ENCODE measurements around the gene PAMR1. TPM values are rescaled to one million over a fixed set of nuclear protein-coding genes. Genes with fewer than 3 reads are reported as not detected.
A peak's percentile ranks its signal among the peaks of the same experiment; 100 is the strongest.
"Not testable (repeated sequence)": the region's sequence is repeated elsewhere in the genome, so short reads cannot be mapped to it uniquely, and the experiment has no call there.

Gene PAMR1
- total RNA-seq, 1 experiment from 2014 or later = not detected

DNA sequence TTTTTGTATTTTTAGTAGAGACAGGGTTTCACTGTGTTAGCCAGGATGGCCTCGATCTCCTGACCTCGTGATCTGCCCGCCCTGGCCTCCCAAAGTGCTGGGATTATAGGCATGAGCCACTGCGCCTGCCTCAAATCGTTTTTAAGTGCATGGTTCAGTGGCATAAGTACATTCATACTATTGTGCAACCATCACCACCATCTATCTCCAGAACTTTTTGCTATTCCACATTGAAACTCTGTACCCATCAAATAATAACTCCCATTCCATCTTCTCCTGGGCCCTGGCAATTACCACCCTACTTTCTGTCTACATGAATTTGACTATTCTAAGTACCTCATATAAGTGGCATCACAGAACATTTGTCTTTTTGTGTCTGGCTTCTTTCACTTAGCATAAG, 3.3 kb downstream of the PAMR1 start:
- H3K36me3 ChIP-seq, H3K27me3 ChIP-seq, H3K9me3 ChIP-seq, H3K4me3 ChIP-seq, DNase-seq: not testable (repeated sequence)

GRCh38 chr11:35520376-35520775, 5.0 kb downstream of the PAMR1 start:
- H3K9me3 ChIP-seq = no peaks in the 10 kb centered on the region
- H3K4me3 ChIP-seq = no peak overlapping the region
- DNase-seq = no peak
- no peaks in the 10 kb centered on the region for H3K36me3 ChIP-seq
- H3K27me3 ChIP-seq = no peaks in the 10 kb centered on the region

DNA sequence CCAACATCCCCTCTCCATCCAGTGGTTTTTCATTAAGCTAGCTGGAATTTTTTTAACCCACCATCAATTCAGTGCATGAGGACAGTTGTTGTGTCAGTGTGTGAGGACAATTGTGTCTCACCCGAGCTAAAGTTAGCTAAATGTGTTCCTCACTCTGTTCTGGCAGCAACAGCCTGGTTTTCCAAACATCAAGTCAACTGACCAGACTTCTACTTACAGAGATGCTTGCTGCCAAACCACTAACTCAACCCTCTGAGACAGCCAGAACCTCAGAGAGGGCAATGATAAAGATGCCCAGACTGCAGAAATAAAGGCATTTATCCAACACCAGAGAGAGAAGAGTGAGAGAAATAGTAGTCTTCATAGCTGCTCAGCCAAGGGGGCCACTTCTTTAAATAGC, 6.7 kb downstream of the PAMR1 start:
- Histone ChIP-seq H3K36me3 (no peaks in the 10 kb centered on the region), H3K27me3 (no peaks in the 10 kb centered on the region), H3K4me3 (no peak overlapping the region), H3K9me3 (no peaks in the 10 kb centered on the region)
- peak; percentile 56 for DNase-seq

DNA sequence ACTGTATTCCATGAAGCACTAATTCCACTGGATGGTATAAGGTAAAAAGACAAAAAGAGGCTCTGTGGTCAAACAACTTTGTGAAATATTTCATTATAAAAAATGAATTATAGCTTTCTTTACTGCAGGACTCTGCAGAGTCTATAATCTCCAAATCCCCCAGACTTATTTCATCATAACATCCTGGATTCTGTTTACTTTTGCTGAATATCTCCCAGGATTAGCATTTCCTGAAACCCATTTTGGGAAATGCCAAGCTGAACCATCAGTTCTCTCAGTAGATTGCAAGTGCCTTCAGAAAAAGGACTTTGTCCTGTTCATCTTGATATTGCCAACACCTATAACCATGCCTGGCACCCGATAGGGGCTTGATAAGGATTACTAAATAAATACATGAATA, 7.9 kb downstream of the PAMR1 start:
- no peak overlapping the region for H3K4me3 ChIP-seq
- DNase-seq = no peak
- no peaks in the 10 kb centered on the region for H3K27me3 ChIP-seq
- no peaks in the 10 kb centered on the region for H3K36me3 ChIP-seq
- H3K9me3 ChIP-seq = no peaks in the 10 kb centered on the region

GRCh38 chr11:35516403-35516802, 9.0 kb downstream of the PAMR1 start:
- DNase-seq = no peak
- Histone ChIP-seq H3K36me3 (no peaks in the 10 kb centered on the region), H3K4me3 (no peak overlapping the region), H3K27me3 (no peaks in the 10 kb centered on the region), H3K9me3 (no peaks in the 10 kb centered on the region)

GRCh38 chr11:35515224-35515623, 10.2 kb downstream of the PAMR1 start:
- H3K9me3 ChIP-seq = no peaks in the 10 kb centered on the region
- DNase-seq = peak; percentile 82
- H3K4me3 ChIP-seq = no peak overlapping the region
- H3K27me3 ChIP-seq = no peaks in the 10 kb centered on the region
- no peaks in the 10 kb centered on the region for H3K36me3 ChIP-seq

DNA sequence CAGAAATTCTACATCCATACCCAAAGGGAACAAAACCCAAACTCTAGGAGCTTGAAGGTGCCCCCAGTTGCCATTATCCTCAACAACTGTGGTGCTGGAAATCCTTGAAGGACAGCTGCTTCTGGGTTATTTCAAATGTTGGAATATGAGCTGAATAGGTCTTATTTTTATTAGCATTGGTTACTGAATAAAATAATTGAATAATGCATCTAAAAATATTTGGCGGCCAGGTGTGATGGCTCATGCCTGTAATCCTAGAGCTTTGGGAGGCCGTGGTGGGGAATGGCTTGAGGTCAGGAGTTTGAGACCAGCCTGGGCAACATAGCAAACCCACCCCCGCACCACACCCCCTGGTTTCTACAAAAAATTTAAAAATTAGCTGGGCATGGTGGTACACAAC, 10.9 kb downstream of the PAMR1 start:
- Histone ChIP-seq H3K4me3 (no peak overlapping the region), H3K9me3 (no peaks in the 10 kb centered on the region; the same call in 1 of the 2 replicates), H3K36me3 (no peaks in the 10 kb centered on the region), H3K27me3 (no peaks in the 10 kb centered on the region)
- no peak for DNase-seq

DNA sequence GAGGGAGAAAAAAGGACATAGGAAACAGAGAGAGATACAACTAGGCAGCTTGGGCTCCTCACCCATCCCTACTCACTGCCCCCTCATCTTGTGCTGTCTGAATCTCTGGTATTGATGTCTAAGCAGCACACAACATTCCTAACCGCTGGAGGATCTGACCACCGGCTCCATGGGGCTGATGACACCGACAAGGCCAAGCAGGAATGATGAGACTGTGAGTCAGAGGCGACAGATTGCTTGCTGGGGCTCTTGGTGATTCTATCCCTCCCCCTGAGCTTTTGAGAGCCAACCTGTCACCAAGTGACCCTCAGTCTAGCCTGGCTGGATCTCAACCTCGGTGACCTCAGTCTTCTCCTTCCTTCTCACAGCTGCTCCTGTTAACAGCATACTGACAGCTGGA, 13.8 kb downstream of the PAMR1 start:
- no peaks in the 10 kb centered on the region for H3K27me3 ChIP-seq
- peak; percentile 82 for DNase-seq
- H3K36me3 ChIP-seq = no peaks in the 10 kb centered on the region
- H3K9me3 ChIP-seq = peaks cover 12% of the 10 kb centered on the region
- H3K4me3 ChIP-seq = no peak overlapping the region

DNA sequence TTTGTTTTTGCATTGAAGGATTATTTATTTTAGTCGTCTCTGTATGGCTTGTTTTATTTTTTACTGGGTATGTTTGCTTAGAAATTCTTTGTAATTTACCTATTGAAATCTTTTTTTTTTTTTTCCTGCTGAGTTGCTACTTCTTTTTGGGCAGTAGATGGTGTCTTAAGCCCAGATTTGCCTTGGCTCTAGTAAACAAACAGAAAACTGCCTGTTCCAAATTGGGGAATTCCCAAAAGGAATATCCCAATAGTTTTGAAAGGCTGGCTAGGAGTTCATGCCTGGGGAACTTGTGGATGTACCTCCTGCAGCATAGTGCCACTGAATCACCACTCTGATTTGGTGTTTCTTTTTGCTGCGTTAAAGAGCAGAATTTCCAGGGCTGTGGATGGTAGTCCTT, 17.7 kb downstream of the PAMR1 start:
- H3K4me3 ChIP-seq = no peak overlapping the region
- peaks cover 26% of the 10 kb centered on the region for H3K9me3 ChIP-seq
- no peaks in the 10 kb centered on the region for H3K27me3 ChIP-seq
- no peak for DNase-seq
- no peaks in the 10 kb centered on the region for H3K36me3 ChIP-seq

DNA sequence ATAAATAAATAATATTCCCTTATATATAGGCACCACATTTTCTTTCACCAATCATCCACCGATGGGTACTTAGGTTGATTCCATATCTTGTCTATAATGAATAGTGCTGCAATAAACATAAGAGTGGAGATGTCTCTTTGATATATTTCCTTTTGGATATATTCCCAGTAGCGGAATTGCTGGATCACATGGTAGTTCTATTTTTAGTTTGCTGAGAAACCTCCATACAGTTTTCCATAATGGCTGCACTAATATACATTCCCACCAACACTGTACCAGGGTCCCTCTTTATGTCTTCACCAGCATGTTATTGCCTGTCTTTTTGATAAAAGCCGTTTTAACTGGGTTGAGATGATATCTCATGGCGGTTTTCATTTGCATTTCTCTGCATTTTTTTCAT, 23.6 kb downstream of the PAMR1 start:
- peaks cover 15% of the 10 kb centered on the region for H3K9me3 ChIP-seq
- H3K27me3 ChIP-seq = no peaks in the 10 kb centered on the region
- DNase-seq = no peak
- no peak overlapping the region for H3K4me3 ChIP-seq
- H3K36me3 ChIP-seq = no peaks in the 10 kb centered on the region

DNA sequence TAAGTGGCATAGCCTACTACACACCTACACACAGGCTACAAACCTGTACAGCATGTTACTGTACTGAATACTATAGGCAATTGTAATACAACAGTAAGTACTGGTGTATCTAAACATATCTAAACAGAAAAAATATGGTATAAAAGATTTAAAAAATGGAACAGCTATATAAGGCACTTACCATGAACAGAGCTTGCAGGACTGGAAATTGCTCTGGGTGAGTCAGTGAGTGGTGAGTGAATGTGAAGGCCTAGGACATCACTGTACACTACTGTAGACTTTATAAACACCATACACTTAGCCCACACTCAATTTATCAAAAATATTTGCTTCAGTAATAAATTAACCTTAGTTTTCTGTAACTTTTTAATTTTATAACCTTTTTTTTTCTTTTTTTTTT, 24.7 kb downstream of the PAMR1 start:
- Histone ChIP-seq H3K9me3 (peaks cover 14% of the 10 kb centered on the region), H3K36me3 (no peaks in the 10 kb centered on the region), H3K27me3 (no peaks in the 10 kb centered on the region), H3K4me3 (no peak overlapping the region)
- DNase-seq = no peak

DNA sequence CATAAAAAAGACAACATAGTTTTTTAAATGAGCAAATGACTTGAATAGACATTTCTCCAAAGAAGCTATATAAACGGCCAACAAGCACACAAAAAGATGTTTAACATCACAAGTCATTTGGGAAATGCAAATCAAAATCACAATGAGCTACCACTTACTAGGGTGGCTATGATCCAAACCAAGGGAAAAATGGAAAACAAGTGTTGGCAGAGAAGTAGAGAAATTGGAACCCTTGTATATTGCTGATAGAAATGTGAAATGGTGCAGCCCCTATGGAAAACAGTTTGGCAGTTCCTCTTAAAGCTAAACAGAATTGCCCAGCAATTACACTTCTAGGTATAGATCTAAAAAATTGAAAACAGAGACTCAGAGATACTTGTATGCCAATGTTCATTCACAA, 29.0 kb downstream of the PAMR1 start:
- Histone ChIP-seq H3K36me3 (no peaks in the 10 kb centered on the region), H3K27me3 (no peaks in the 10 kb centered on the region), H3K9me3 (no peaks in the 10 kb centered on the region; the same call in 1 of the 2 replicates), H3K4me3 (no peak overlapping the region)
- DNase-seq = no peak

GRCh38 chr11:35494957-35495490, 30.4 kb downstream of the PAMR1 start:
- no peaks in the 10 kb centered on the region for H3K27me3 ChIP-seq
- H3K4me3 ChIP-seq = no peak overlapping the region
- no peaks in the 10 kb centered on the region for H3K36me3 ChIP-seq
- DNase-seq = no peak
- no peaks in the 10 kb centered on the region; the same call in 1 of the 2 replicates for H3K9me3 ChIP-seq

DNA sequence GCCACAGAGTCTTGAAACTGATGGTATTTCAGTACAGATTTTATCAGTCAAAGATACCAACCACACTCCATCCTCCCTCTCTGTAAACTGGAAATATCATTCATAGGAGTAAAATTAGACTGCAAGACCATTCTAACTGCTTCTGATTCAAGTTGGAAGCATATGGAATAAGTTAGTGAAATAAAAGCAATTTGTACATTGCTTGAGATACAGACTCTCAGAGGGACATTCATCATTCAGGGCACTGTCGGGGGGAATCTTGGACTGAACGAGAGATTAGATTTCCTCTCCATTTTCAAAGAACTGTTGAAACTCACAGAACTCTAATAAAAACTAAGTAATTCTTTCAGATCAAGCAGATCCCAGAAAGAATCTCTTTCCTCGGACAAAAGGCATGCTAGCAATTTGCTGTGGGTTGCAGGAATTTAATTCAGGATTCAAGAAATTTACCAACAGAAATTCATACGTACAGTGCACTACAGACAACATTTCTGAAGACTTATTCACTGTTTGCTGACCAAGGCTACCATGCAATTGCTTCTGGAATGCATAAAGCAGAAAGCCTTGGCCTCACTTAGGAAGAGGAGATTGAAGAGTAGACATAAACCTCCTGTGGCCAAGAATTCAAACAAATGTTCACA, 34.1 kb downstream of the PAMR1 start:
- H3K36me3 ChIP-seq = no peaks in the 10 kb centered on the region
- no peak overlapping the region for H3K4me3 ChIP-seq
- H3K9me3 ChIP-seq = peaks cover 3% of the 10 kb centered on the region; the same call in 1 of the 2 replicates
- H3K27me3 ChIP-seq = no peaks in the 10 kb centered on the region
- DNase-seq = peak; percentile 7

- Histone ChIP-seq H3K36me3 (no peaks in the 10 kb centered on the region), H3K9me3 (peaks cover 13% of the 10 kb centered on the region), H3K4me3 (no peak overlapping the region), H3K27me3 (no peaks in the 10 kb centered on the region)
- DNase-seq = no peak
These were observed 37.3 kb downstream of the PAMR1 start for GRCh38 chr11:35488117-35488516.

- H3K27me3 ChIP-seq = no peaks in the 10 kb centered on the region
- no peak overlapping the region for H3K4me3 ChIP-seq
- H3K36me3 ChIP-seq = no peaks in the 10 kb centered on the region
- peak; percentile 33 for DNase-seq
- peaks cover 18% of the 10 kb centered on the region for H3K9me3 ChIP-seq
These were observed 37.8 kb downstream of the PAMR1 start for GRCh38 chr11:35487532-35488078.

DNA sequence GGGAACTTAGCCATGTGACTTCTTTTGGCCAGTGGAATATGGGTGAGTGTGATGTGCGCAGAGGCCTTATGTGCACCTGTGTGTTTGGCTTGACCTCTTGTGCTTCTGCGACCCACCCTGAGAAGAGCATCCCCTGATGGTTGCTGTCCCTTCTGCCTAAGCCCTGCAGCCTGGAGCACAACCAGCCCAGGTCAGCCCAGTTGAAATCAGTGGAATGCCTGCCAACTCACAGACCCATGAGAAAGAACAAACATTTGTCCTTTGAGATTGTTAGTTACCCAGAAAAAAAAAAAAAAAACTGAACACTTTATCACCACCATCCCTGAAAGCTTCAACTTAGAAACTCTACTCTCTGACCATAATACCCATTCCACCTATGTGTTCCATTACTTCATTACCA, 38.5 kb downstream of the PAMR1 start:
- DNase-seq = no peak
- Histone ChIP-seq H3K9me3 (peaks cover 20% of the 10 kb centered on the region), H3K36me3 (no peaks in the 10 kb centered on the region), H3K27me3 (no peaks in the 10 kb centered on the region), H3K4me3 (no peak overlapping the region)

- DNase-seq = no peak
- Histone ChIP-seq H3K36me3 (no peaks in the 10 kb centered on the region), H3K4me3 (no peak overlapping the region), H3K9me3 (peaks cover 25% of the 10 kb centered on the region), H3K27me3 (no peaks in the 10 kb centered on the region)
These were observed 39.0 kb downstream of the PAMR1 start for GRCh38 chr11:35486446-35486845.

Measured in MG63 (cell line).